ENCODE measurements around the gene RMDN2.
"Not testable (repeated sequence)": the region's sequence is repeated elsewhere in the genome, so short reads cannot be mapped to it uniquely, and the experiment has no call there.

The RMDN2 gene

GRCh38 chr2:38010995-38011394, 85.9 kb downstream of the RMDN2 start:
- no peaks in the 10 kb centered on the region for H3K36me3 ChIP-seq
- no peaks in the 10 kb centered on the region for H3K9me3 ChIP-seq
- H3K4me3 ChIP-seq (ENCODE audit: low read depth, low read length) = no peak overlapping the region
- no peaks in the 10 kb centered on the region for H3K27me3 ChIP-seq
- no peaks in the 10 kb centered on the region for H3K4me1 ChIP-seq
- TF ChIP-seq CTCF (IDR thresholded peaks at IDR 0.05; ENCODE audit: low read depth, low read length) = no peak
- DNase-seq = no peak

GRCh38 chr2:38013158-38013752, 88.2 kb downstream of the RMDN2 start:
- Histone ChIP-seq H3K4me1 (no peaks in the 10 kb centered on the region), H3K4me3 (ENCODE audit: low read depth, low read length) (no peak overlapping the region)
- no peak for TF ChIP-seq CTCF (IDR thresholded peaks at IDR 0.05; ENCODE audit: low read depth, low read length)

GRCh38 chr2:38016219-38016618, 91.1 kb downstream of the RMDN2 start:
- Histone ChIP-seq H3K4me1 (no peaks in the 10 kb centered on the region), H3K27me3 (no peaks in the 10 kb centered on the region), H3K4me3 (ENCODE audit: low read depth, low read length) (no peak overlapping the region), H3K9me3 (no peaks in the 10 kb centered on the region), H3K36me3 (no peaks in the 10 kb centered on the region)
- TF ChIP-seq CTCF (IDR thresholded peaks at IDR 0.05; ENCODE audit: low read depth, low read length) = no peak
- DNase-seq = no peak

More at GRCh38 chr2:38013158-38013752, 88.2 kb downstream of the RMDN2 start:
- DNase-seq = no peak
- Histone ChIP-seq H3K9me3 (no peaks in the 10 kb centered on the region), H3K27me3 (no peaks in the 10 kb centered on the region), H3K36me3 (no peaks in the 10 kb centered on the region)

- H3K27me3 ChIP-seq = no peaks in the 10 kb centered on the region
- H3K36me3 ChIP-seq = no peaks in the 10 kb centered on the region
- H3K4me3 ChIP-seq (ENCODE audit: low read depth, low read length) = no peak overlapping the region
- no peak for TF ChIP-seq CTCF (IDR thresholded peaks at IDR 0.05; ENCODE audit: low read depth, low read length)
- no peaks in the 10 kb centered on the region for H3K4me1 ChIP-seq
- DNase-seq = no peak
- no peaks in the 10 kb centered on the region for H3K9me3 ChIP-seq
Measured at GRCh38 chr2:38017836-38018235, 92.7 kb downstream of the RMDN2 start.

GRCh38 chr2:38020359-38021069, 95.4 kb downstream of the RMDN2 start:
- not testable (repeated sequence) for H3K36me3 ChIP-seq, H3K4me1 ChIP-seq

GRCh38 chr2:38021589-38021988, 96.5 kb downstream of the RMDN2 start:
- no peak for TF ChIP-seq CTCF (IDR thresholded peaks at IDR 0.05; ENCODE audit: low read depth, low read length)
- Histone ChIP-seq H3K4me1 (no peaks in the 10 kb centered on the region), H3K4me3 (ENCODE audit: low read depth, low read length) (no peak overlapping the region), H3K27me3 (peaks cover 4% of the 10 kb centered on the region), H3K9me3 (no peaks in the 10 kb centered on the region), H3K36me3 (no peaks in the 10 kb centered on the region)
- no peak for DNase-seq

More at GRCh38 chr2:38020359-38021069, 95.4 kb downstream of the RMDN2 start:
- H3K4me3 ChIP-seq (ENCODE audit: low read depth, low read length); DNase-seq; H3K9me3 ChIP-seq; H3K27me3 ChIP-seq: not testable (repeated sequence)

Data from BE2C (cell line).